Stimulated activated naive CD8-positive, alpha-beta T cell treated with anti-CD3 and anti-CD28 coated beads, Interleukin-15, amount 100 ng/mL, for 72 hours (primary cell): ENCODE measurements around the gene FBRSL1.

Experiments used
- ATAC-seq: fragments of 150-1000 bp; cut with Tn5 transposase; 2 replicates; pipeline ENCODE4 v1.10.0; 2021; ENCODE audit warnings: mild to moderate bottlenecking, moderate library complexity
- DNase-seq, 2 donors: peaks; one replicate each; pipeline ENCODE4 v3.0.0; 2021 to 2022
- H3K27ac Mint-ChIP-seq, 2 donors: one replicate each; pipeline ENCODE4 v1.8.0; 2022; ENCODE audit warnings: mild to moderate bottlenecking in 2 of 2, mixed read lengths in 2 of 2, moderate library complexity in 2 of 2
- H3K27me3 Mint-ChIP-seq: one replicate; pipeline ENCODE4 v1.8.0; 2022; ENCODE audit warnings: mixed read lengths
- H3K4me1 Mint-ChIP-seq: one replicate; pipeline ENCODE4 v1.8.0; 2022; ENCODE audit warnings: mild to moderate bottlenecking, mixed read lengths
- H3K4me3 Mint-ChIP-seq, 2 donors: one replicate each; pipeline ENCODE4 v1.8.0; 2022; ENCODE audit warnings: mild to moderate bottlenecking in 2 of 2, mixed read lengths in 2 of 2, moderate library complexity in 1 of 2
- H3K9me3 Mint-ChIP-seq, 2 donors: one replicate each; pipeline ENCODE4 v1.8.0; 2022; ENCODE audit warnings: mixed read lengths in 2 of 2

FBRSL1 gene

GRCh38 chr12:132503618-132504204 lies 13.8 kb downstream of the FBRSL1 start:
- no peak for DNase-seq
- Mint-ChIP-seq H3K4me1 (peaks cover 88% of the 10 kb centered on the region), H3K9me3 (no peaks in the 10 kb centered on the region), H3K4me3 (no peak overlapping the region), H3K27me3 (no peaks in the 10 kb centered on the region), H3K27ac (no peak overlapping the region)
- no peak for ATAC-seq

GRCh38 chr12:132505105-132505851 lies 15.3 kb downstream of the FBRSL1 start:
- H3K4me1 Mint-ChIP-seq, result peaks cover 72% of the 10 kb centered on the region
- H3K9me3 Mint-ChIP-seq, result no peaks in the 10 kb centered on the region
- H3K4me3 Mint-ChIP-seq, result peak overlapping the region; percentile 20 to 35
- ATAC-seq, result no peak
- no peaks in the 10 kb centered on the region for H3K27me3 Mint-ChIP-seq
- peak overlapping the region; percentile 40 to 78 for H3K27ac Mint-ChIP-seq
- no peak for DNase-seq

DNA sequence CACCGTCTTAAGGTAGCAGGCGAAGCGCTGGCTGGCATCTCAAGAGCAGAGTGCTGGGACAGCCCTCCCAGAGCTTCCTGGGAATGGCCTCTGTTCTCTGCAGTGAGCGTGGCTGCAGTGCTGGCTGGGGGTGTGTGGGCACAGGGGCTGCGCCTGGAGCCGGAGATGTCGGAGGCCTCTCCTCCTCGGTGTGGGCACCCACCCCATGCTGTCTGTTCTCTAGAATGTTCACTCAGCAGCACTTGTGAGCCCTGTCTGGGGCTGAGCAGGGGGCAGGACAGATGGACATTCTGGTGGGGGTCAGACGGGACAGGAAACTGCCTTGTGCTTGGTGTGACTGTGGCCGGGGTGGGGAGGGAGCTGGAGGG lies 15.9 kb downstream of the FBRSL1 start:
- ATAC-seq, result no peak
- no peak for DNase-seq
- Mint-ChIP-seq H3K27me3 (no peaks in the 10 kb centered on the region), H3K4me1 (peaks cover 66% of the 10 kb centered on the region), H3K4me3 (peak overlapping the region; percentile 20 to 35), H3K27ac (peak overlapping the region in 1 of 2 donors; percentile 21), H3K9me3 (no peaks in the 10 kb centered on the region)

GRCh38 chr12:132506328-132507160 lies 16.6 kb downstream of the FBRSL1 start:
- Mint-ChIP-seq H3K9me3 (no peaks in the 10 kb centered on the region), H3K4me1 (peaks cover 62% of the 10 kb centered on the region), H3K27ac (peak overlapping the region; percentile 9 to 85), H3K27me3 (no peaks in the 10 kb centered on the region), H3K4me3 (peak overlapping the region; percentile 58 to 74)
- peak; percentile 90 for ATAC-seq
- peak; percentile 57 to 76 for DNase-seq

GRCh38 chr12:132507161-132507538 lies 17.2 kb downstream of the FBRSL1 start:
- peak overlapping the region; percentile 58 to 74 for H3K4me3 Mint-ChIP-seq

GRCh38 chr12:132507656-132508490 lies 17.9 kb downstream of the FBRSL1 start:
- DNase-seq (no peak), ATAC-seq (no peak)
- peaks cover 49% of the 10 kb centered on the region for H3K4me1 Mint-ChIP-seq
- no peaks in the 10 kb centered on the region for H3K27me3 Mint-ChIP-seq
- no peaks in the 10 kb centered on the region for H3K9me3 Mint-ChIP-seq
- no peak overlapping the region for H3K27ac Mint-ChIP-seq
- H3K4me3 Mint-ChIP-seq, result peak overlapping the region in 1 of 2 donors; percentile 21

More at GRCh38 chr12:132507161-132507538, 17.2 kb downstream of the FBRSL1 start:
- no peak for ATAC-seq
- DNase-seq, result no peak
- Mint-ChIP-seq H3K9me3 (no peaks in the 10 kb centered on the region), H3K27ac (peak overlapping the region; percentile 74 to 89), H3K27me3 (no peaks in the 10 kb centered on the region), H3K4me1 (peaks cover 56% of the 10 kb centered on the region)

DNA sequence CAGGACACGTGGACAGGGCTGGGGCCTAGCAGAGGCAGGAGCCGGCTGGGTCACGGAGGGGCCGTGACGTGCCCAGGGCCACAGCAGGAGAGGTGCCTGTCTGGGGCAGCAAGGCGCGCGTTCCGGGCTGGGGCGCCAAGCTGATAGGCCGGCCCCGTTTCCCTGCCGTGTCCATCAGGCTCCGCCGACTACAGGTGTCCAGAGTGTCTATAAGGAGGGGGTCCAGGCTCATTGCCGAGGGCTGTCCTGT lies 18.5 kb downstream of the FBRSL1 start:
- ATAC-seq (no peak), DNase-seq (no peak)
- no peaks in the 10 kb centered on the region for H3K27me3 Mint-ChIP-seq
- H3K4me3 Mint-ChIP-seq, result no peak overlapping the region
- no peaks in the 10 kb centered on the region for H3K9me3 Mint-ChIP-seq
- H3K27ac Mint-ChIP-seq, result no peak overlapping the region
- H3K4me1 Mint-ChIP-seq, result peaks cover 49% of the 10 kb centered on the region

- Mint-ChIP-seq H3K27me3 (no peaks in the 10 kb centered on the region), H3K9me3 (no peaks in the 10 kb centered on the region), H3K4me3 (no peak overlapping the region), H3K4me1 (peaks cover 44% of the 10 kb centered on the region), H3K27ac (no peak overlapping the region)
- no peak for ATAC-seq
- DNase-seq, result no peak
Observed at GRCh38 chr12:132508860-132509732, 19.1 kb downstream of the FBRSL1 start.

DNA sequence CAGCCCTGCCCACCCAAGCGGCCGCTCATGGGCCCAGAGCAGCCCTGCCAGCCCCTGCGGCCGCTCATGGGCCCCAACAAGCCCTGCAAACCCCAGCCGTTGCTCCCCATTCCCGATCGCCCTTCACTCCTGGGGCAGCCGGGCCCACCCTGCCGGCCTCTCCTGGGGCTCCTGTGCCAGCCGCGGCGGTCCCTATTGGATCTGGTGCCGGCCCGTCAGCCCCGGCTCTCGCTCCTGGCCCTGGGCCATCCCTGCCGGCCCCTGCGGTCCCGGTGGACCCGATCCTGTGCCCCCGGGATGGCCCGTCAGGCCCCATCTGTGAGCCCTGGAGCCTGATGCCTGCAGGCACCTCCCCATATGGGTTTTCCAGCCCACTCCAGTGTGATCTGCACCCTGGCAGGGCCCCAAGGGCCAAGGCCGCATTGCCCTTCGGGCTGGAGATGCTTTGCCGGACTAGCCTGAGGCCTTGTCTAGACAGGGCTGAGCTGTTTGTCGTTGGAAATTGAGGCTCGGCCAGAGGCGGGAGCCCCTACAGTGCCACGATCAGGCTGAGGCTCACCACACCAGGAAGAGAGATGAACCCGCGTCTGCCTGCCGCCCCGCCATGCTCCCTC lies 20.3 kb downstream of the FBRSL1 start:
- Mint-ChIP-seq H3K4me1 (peaks cover 33% of the 10 kb centered on the region), H3K4me3 (no peak overlapping the region), H3K9me3 (no peaks in the 10 kb centered on the region), H3K27ac (no peak overlapping the region), H3K27me3 (no peaks in the 10 kb centered on the region)
- DNase-seq, result no peak
- ATAC-seq, result no peak

GRCh38 chr12:132510746-132511477 lies 21.0 kb downstream of the FBRSL1 start:
- DNase-seq, result no peak
- Mint-ChIP-seq H3K4me3 (no peak overlapping the region), H3K27ac (peak overlapping the region in 1 of 2 donors; percentile 67), H3K27me3 (no peaks in the 10 kb centered on the region), H3K9me3 (no peaks in the 10 kb centered on the region), H3K4me1 (peaks cover 26% of the 10 kb centered on the region)
- no peak for ATAC-seq

DNA sequence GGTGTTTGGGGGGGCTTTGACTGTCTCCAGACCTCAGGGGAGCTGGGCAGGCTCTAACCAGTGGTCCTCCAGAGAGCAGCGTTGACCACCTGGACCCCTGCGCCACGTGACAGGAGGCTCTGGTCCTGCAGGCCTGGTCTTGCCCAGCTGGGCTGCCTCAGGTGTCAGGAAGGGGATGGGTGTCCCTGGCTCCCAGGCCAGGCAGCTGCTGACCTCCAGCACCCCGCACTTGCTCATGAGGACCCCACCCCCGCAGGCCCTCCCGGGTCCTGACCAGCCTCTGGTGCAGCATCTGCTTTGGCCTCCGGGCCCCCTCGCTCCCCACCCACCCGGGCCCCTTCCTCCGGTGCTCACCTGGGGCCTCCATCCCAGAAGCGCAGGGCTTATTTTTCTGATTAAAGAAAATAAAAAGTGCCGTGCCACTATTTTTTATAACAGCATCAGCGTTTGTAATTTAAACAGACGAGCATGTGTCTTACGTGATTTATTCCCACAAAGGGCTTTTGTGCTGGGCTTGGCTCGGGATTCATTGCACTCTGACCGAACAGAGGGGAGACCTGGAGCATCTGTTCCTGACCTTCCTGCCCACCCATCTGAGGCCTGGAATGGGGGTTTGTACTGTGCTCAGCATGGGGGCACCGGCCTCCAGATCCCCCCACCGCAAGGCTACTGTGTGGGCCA lies 21.7 kb downstream of the FBRSL1 start:
- no peak for DNase-seq
- peaks cover 19% of the 10 kb centered on the region for H3K4me1 Mint-ChIP-seq
- H3K4me3 Mint-ChIP-seq, result no peak overlapping the region
- ATAC-seq, result no peak
- H3K9me3 Mint-ChIP-seq, result no peaks in the 10 kb centered on the region
- peak overlapping the region in 1 of 2 donors; percentile 67 for H3K27ac Mint-ChIP-seq
- H3K27me3 Mint-ChIP-seq, result no peaks in the 10 kb centered on the region

DNA sequence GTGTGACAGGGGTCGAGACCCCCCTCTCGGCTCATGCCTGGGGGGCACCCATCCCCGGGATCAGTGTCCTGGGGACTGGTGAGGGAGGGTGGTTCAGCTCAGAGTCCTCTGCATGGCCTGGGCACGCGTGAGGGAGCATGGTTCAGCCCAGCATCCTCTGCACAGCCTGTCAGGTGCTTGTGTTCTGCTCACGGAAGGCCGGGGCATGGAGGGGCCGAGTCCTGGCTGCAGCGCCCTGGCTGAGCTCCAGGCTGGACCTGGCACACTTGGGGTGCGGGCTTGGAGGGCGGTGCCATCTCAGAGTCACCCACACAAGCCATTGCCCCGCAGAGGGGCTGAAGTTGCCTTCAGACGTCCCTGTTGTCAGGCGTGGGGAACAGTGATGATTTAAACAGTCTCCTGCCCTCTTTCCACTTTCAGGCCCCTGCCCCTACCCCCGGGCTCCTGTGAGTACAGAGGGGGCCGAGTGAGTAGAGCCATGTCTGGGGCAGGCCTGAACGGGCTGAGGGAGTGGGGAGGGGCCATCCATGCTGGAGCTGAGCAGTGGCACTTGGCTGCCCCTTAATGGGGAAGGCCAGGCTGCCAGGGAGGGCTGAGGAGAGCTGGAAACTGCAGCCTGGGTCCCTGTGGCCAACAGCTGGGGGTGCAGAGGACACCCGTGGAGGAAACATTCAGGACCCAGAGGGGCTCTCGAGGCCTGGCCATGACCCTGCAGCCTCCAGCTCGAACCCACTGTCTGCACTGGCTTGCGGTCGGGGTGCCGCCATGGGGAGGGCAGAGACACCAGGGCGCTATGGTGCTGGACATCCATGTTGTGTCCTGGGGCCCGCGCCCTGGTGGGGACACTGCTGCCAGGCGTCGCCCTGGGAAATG lies 22.5 kb downstream of the FBRSL1 start:
- peaks cover 19% of the 10 kb centered on the region for H3K4me1 Mint-ChIP-seq
- H3K27ac Mint-ChIP-seq, result peak overlapping the region in 1 of 2 donors; percentile 26
- ATAC-seq, result no peak
- H3K9me3 Mint-ChIP-seq, result no peaks in the 10 kb centered on the region
- DNase-seq, result no peak
- no peaks in the 10 kb centered on the region for H3K27me3 Mint-ChIP-seq
- no peak overlapping the region for H3K4me3 Mint-ChIP-seq

- H3K4me3 Mint-ChIP-seq, result no peak overlapping the region
- H3K4me1 Mint-ChIP-seq, result peaks cover 17% of the 10 kb centered on the region
- no peak for ATAC-seq
- peaks cover 1 to 3% of the 10 kb centered on the region in 2 donors for H3K9me3 Mint-ChIP-seq
- H3K27me3 Mint-ChIP-seq, result no peaks in the 10 kb centered on the region
- no peak for DNase-seq
- H3K27ac Mint-ChIP-seq, result peak overlapping the region; percentile 26 to 80
Observed at GRCh38 chr12:132513070-132513398, 23.1 kb downstream of the FBRSL1 start.
